HG03159 (cell line): ENCODE data around the gene CORO2A.
"Not testable (repeated sequence)": the region's sequence is repeated elsewhere in the genome, so short reads cannot be mapped to it uniquely, and the experiment has no call there.

Experiments
- ATAC-seq: cut with Tn5 transposase; IDR thresholded peaks from one replicate; pipeline ENCODE4 v1.9.1; 2021; ENCODE audit warnings: mild to moderate bottlenecking, moderate library complexity; ENCODE audit not compliant: unreplicated experiment

CORO2A gene

DNA sequence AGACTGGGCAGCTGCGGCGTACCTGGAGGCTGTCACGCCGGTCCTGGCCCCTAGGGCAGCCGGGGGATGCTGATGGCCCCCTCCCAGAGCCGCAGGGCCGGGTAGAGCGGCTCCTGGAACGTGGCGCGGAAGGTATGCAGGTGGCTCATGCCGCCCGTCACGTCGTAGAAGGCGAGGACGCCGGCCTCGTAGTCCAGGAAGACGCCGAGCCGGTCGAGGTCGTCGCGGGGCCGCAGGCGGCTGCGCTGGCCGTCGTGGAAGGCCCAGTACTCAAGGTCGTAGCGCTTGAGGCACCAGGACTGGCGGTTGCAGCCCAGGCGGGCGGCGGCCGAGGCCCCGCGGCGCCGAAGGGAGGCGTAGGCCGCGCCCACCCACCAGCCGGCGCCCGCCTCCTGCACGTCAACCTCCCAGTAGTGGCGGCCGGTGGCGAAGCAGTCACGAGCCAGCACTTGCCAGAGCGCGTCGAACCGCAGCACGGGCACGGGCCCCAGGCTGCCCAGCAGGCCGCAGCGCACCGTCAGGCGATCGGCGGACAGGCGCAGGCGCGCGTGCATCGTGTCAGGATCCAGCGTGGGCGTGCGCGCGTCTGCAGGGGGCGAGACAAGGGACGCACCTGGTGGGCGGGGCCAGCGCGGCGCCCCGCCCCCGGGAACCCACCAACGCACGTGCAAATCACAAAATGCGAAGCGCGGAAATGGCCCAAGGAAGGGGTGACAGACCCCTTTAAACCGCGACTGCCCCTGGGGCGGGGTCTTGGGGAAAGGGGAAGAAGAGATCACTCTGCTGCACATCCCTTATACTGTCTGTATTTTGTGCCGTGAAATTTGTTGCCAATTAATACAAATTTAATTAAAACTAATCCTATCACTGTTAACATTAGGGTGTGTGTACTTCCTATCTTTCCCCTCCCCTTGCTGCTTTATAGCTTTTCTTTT lies 104.8 kb downstream of the CORO2A start:
- no peak for ATAC-seq

GRCh38 chr9:98086461-98086860 lies 106.0 kb downstream of the CORO2A start:
- ATAC-seq, result no peak

- no peak for ATAC-seq
Observed at GRCh38 chr9:98085944-98086343, 106.5 kb downstream of the CORO2A start.

GRCh38 chr9:98085058-98085457 lies 107.4 kb downstream of the CORO2A start:
- ATAC-seq, result no peak

DNA sequence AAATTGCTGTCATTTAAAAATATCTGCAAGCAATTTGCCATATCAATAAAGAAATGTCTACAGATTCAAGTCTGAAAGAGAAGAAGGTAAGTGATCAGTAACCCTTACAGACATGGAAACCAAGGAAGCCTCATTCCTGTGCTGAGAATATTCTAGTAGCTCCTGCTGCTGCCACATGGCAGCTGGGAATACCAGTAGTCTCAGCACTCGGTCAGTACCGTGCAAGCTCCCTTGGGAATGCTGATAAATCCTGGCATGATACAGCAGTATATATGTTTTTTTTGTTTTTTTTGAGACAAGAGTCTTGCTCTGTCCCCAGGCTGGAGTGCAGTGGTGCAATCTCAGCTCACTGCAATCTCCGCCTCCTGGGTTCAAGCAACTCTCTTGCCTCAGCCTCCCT lies 108.0 kb downstream of the CORO2A start:
- ATAC-seq, result no peak

GRCh38 chr9:98083566-98084183 lies 108.8 kb downstream of the CORO2A start:
- no peak for ATAC-seq

- no peak for ATAC-seq
Observed at GRCh38 chr9:98083061-98083501, 109.4 kb downstream of the CORO2A start.

DNA sequence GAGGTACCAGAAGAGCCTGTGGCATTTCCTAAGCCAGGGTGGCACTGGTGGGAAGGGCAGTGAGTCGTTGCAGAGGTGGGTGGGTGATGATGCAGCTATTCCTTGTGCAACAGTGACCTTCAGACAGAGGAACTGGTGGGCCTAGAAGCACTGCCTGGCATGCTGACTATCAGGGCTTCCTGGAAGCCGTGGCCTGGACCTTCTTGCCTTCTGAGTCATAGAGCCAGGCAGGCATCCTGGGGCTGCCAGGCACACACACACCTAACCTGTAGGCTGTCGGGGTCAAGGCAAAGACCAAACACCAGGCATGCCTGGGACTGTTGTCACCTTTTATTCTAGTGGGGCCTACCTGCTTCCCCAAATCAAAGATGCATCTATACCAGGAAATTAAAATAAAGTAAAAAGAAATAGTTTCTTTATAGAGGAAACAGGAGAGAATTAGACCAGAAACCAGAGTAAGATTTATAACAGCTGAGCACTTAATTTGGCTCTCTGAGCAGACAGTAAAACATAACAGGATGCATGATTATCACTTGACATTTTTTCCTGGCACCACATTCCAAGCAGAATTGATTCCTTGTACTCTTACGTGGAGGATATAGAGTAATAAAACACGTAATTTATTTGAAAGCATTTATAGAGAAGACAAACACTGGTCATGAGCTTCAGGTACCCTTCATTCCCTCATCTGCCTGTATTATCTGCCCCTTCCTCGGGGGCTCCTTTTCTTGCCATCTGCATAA lies 110.8 kb downstream of the CORO2A start:
- ATAC-seq, result no peak

GRCh38 chr9:98080780-98081179 lies 111.7 kb downstream of the CORO2A start:
- ATAC-seq, result no peak

DNA sequence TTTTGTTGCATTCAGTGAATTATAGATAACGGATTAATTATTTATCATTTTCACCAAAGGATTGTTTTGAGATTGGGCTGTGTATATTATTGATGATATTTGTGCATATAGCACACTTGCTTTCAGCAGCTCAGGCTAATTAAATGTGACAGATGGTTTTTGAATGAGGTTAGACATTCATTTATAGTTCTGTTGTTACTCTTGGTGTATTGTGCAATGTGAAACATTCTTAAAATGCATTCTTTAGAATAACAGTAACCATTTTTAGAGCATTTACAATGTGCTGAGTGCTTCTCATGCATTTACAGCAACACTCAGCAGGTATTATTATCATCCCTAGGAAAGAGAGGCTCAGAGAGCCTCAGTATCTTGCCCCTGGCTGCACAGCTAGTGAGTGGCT lies 112.1 kb downstream of the CORO2A start:
- no peak for ATAC-seq

DNA sequence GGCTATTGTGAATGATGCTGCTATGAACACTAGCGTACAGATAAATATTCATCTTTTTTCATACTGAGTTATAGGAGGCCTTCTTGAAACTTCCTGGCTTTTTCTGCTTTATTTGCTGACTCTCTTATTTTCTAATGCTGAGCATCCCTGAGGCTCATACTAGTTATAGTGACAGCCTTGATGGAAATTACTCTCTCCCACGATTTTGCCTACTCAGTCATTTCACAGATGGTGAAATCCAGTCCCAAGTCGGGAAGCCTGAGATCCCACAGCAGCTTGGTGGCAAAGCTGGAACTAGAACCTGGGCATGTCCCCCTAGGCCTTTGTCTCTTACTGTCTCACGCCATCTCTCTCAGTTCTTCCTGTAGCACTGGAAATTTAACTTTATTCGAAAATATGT lies 113.5 kb downstream of the CORO2A start:
- no peak for ATAC-seq

- ATAC-seq, result not testable (repeated sequence)
Observed at GRCh38 chr9:98076514-98076890, 115.9 kb downstream of the CORO2A start.

DNA sequence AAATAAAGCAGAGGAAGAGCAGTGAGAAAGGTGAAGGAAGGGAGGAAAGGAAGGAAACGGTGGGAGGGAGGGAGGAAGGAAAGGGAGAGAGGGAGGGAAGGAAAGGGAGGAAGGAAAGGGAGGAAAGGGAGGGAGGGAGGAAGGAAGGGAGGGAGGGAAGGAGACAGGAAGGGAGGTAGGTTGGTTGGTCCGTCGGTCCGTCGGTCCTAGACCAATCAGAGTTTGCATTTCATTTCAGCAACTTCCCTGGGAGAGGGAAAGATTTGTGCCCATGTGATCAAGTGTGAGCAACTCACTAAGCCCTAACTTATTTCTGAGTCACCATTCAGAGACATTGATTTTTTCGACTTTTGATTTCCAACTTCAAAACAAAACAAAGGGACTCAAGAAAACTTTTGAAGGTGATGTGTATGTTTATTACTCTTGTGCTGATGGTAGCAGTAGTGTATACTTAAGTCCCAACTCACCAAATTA lies 117.1 kb downstream of the CORO2A start:
- ATAC-seq, result no peak

GRCh38 chr9:98074115-98074990 lies 118.1 kb downstream of the CORO2A start:
- ATAC-seq, result no peak

DNA sequence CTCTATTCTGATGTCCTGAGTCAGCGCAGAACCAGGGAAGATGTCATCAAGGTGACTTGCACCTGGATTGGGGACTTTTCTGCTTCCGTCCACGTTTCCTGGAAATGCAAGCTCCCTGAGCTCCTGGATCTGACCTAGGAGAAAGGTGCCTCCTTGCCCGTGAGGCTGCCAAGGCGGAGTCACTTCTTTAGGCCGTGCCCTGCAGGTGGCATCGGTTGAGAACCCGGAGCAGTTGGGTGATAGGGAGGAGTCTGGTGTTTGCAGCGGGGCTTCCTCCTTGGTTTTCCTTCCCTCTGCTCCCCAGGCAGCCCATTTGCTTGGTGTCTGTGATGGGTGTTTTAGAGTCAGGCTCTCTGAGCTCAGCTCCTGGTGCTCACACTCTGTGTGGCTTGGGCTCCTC lies 120.7 kb downstream of the CORO2A start:
- ATAC-seq, result no peak
